Subcutaneous adipose tissue (tissue), 4 donors: ENCODE data around the gene SPACA4. TPM values are rescaled to one million over a fixed set of nuclear protein-coding genes. Genes with fewer than 3 reads are reported as not detected.

Experiments
- total RNA-seq, 4 donors: library from RNA; depleted of rRNA; stranded (reverse); fragments of >200 nt; gene quantifications; one replicate each; pipeline ENCODE4 v1.1.0, GENCODE V29; 2016
- TF ChIP-seq, protein P1 (sequence below): fragments of 450-650 bp; IDR thresholded peaks from one replicate; pipeline ENCODE4 v1.5.1; 2016; ENCODE audit warnings: low read depth, mild to moderate bottlenecking, control low read depth, antibody characterized with exemption, moderate library complexity

SPACA4 gene
- total RNA-seq, 4 donors from 2014 or later, result not detected

DNA sequence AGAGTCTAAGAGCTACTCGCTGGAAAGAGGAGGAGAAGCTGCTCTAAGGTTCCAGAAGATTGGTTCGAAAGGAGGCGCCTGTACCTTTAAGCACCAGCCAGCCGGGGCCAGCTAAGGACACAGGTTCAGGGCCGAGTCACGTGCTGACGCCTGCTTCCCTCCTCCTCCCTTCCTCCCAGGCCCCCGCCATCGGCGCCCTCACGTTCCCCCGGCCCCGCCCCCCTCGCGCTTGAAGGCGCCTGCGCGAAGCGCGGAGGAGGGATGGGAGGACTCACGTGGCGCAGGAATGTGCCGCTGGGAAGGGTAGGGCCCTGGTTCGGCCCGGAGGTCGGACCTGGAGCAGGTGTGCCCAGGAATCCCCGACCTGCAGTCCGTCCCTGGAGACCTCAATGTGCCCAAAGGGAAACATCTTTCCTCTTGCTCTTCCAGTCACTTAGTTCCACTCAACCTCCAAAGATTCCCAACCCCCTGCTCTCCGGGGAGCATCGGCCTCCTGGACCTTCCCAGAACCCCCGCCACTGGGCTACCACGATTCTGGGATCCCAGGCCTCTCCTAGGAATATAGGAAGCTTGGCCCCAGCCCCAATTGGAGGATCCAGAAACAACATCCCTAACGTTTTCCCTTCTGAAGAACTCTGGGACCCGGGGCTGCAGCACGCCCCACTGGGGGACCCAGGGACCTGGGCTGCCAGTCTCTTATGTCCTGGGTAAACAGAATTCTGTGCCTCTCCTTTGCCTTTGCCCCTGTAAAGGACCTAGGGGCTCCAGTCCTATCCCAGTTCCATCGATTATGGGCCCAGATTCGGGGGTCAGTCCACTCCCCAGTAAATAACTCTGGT lies 28.1 kb downstream of the SPACA4 start:
- TF ChIP-seq, protein P1, sequence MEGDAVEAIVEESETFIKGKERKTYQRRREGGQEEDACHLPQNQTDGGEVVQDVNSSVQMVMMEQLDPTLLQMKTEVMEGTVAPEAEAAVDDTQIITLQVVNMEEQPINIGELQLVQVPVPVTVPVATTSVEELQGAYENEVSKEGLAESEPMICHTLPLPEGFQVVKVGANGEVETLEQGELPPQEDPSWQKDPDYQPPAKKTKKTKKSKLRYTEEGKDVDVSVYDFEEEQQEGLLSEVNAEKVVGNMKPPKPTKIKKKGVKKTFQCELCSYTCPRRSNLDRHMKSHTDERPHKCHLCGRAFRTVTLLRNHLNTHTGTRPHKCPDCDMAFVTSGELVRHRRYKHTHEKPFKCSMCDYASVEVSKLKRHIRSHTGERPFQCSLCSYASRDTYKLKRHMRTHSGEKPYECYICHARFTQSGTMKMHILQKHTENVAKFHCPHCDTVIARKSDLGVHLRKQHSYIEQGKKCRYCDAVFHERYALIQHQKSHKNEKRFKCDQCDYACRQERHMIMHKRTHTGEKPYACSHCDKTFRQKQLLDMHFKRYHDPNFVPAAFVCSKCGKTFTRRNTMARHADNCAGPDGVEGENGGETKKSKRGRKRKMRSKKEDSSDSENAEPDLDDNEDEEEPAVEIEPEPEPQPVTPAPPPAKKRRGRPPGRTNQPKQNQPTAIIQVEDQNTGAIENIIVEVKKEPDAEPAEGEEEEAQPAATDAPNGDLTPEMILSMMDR, result no peak

DNA sequence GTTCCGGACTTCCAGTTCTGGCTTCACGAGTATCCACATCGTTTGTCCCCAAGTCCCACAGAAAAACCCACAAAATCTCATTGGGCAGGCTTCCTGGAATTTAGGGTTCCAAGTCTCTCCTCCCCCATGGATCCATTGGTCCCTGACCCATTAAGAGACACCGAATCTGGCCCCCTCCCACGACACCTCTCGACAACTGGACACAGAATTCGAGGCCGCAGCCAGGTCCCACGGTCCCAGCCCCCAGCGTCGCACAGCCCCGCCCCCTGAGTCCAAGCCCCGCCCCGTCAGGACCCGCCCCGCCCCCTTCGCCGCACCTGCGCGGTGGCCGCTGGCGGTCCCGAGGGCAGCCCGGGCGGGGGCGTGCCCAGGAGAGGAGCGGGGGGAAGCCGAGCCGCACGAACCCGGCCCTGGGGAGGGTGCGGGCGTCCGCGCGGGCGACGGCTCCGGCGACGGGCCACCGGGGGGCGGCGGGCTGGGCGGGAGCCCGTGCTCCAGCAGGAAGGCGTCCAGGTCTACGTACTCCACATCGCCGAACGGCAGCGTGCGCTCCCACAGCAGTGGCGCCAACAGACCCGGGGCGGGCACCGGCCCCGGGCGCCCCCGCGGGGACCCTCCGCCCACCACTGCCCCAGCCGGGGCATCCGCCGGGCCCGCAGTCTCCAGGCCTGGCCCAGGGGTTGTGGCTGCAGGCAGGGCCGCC lies 28.9 kb downstream of the SPACA4 start:
- TF ChIP-seq, protein P1, result no peak

DNA sequence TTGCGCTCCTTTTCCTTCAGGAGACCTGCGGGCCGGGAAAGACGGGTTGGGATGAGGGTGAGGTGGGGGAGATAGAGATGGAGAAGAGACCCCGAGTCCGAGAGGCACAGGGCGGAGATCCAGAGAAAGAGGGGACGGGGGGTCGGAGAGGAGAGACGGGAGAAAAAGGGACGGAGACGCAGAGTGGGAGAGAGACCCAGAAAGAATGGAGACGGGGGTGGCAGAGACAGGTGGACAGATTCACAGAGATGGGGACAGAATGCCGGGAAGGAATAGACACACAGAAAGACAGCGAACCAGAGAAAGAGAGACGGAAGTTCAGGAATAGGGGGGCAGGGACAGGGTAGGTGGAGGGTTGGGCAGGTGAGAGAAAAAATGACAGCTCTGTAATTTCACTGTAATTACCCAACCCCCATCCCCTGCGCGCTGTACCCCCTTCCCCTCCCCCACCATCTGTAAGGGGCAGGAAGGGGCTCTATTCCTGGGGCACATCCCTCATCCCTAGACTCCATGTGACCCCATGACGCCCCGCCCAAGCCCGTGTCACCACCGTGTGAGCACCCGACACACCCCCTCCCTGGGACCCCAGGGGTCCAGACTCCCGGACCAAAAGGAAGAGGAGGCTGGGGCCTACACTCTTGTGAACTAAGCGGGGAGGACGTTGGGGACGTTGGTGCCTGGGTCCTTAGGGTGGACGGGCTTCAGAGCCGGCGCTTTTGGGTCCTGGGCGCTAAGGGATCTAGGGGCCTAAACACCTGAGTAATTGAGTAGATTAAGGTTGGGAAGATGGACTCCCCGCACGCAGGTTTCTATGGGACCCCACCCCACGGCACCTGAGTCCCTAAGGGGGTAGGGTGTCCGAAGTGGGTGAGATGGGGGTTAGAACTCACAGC lies 29.7 kb downstream of the SPACA4 start:
- TF ChIP-seq, protein P1, result no peak

DNA sequence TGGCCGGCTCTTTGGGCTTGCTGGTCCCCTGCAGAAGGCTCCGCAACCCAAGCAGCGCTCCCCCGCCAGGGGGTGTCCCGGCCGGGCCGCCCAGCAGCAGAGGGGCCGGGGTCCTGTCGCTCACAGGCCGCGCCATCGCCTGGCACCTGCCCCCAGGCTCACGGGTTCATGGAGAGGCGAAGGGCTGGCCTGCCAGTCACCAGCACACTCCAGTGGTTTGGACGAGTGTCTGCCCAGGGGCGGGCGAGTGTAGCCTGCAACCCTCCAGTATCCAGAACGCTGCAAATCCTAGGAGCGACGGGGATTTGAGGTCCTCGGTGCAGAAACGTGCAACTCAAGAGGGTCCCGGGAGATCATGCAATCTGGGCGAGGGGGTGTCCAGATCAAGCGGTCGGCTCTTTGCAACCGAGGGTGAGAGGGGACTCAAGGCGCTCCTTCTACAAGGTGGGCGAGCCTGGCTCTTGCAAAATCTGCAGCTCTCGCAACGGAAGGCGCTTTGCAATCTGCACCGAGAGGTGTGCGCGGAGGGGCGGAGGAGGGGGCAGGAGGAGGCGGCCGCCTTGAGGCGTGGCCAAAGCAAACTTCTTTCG lies 30.4 kb downstream of the SPACA4 start, which contains the start of gene DBP:
Gene DBP, minus strand, starts transcription at position 521 of the 590 bp plus-strand sequence. Its CDS starts 385 bp downstream, at position 136.
- TF ChIP-seq, protein P1, result no peak

DNA sequence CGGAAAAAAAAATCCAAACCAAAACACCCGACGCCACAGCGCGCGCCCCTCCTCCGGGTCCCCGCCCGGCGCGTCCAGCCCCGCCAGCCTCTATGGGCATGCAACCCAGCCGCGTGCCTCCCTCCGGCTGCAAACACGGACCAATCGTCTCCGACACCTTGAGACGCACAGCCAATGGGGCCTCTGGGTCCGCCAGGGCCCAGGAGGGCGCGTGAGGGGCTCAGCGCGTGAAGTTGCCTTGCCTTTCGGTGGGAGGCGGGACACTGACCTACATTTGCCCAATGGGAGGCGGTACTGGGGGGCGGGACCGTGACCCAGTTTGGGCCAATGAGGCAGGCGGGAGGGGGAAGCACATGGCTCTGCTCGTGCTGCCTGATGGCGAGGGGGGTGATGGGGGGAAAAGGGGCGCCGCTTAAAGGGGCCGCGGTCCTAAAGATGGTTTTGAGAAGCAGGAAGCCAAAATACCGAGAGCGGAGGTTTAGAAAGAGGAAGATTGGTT lies 31.0 kb downstream of the SPACA4 start:
- TF ChIP-seq, protein P1, result no peak

DNA sequence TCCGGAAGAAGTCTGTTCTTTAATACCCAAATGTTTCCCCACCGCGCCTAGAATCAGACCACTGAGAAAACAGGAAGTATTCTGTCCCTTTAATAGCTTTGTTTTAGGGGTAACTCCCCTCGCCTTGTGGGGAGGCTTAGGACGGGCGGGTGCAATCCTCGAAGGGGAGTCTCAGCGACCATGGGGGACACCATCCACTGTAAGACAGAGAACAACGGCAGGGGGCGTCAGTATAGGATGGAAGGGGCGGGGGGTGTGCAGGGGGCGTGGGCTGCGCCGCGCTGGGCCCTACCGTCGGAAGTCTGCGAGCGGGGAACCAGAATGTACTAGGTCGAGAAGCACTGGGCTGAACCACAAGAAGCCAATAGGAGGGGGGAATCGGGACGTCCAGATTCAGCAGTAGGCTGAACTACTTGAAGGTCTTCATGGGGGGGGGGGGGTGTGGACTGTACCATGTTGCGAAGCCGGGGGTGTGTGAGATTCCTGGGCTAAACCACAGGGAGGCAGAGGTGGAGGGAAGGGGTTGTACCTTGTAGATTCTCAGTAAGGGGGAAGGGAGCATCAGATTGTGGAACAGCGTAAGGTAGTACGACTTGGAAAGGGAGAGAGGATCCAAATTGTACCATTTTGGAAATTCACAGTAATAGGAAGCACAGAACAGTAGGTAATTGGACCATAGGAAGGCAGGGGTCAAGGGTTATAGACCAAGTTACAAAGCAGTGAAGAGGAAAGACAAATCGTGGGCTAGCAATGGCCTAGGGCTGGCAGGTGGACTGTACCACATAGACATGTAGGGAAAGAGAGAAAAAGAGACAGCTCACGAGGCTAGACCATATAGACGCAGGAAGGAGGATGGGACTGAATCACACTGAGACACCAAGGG lies 31.6 kb downstream of the SPACA4 start:
- TF ChIP-seq, protein P1, result no peak
